ENCODE results near the gene IKZF2.

Gene IKZF2

GRCh38 chr2:213157242-213157641 is 5.8 kb upstream of the IKZF2 start:
- TF ChIP-seq CTCF (IDR thresholded peaks at IDR 0.05; ENCODE audit: control insufficient read depth, extremely low read depth, insufficient read depth) = no peak
- no peak overlapping the region for H3K4me3 ChIP-seq (ENCODE audit: low read depth, low read length)
- no peak for DNase-seq (ENCODE audit: low read depth)

GRCh38 chr2:213156717-213157116 is 5.3 kb upstream of the IKZF2 start:
- no peak overlapping the region for H3K4me3 ChIP-seq (ENCODE audit: low read depth, low read length)
- no peak for TF ChIP-seq CTCF (IDR thresholded peaks at IDR 0.05; ENCODE audit: control insufficient read depth, extremely low read depth, insufficient read depth)

GRCh38 chr2:213152888-213153287 is 1.5 kb upstream of the IKZF2 start:
- DNase-seq (ENCODE audit: low read depth) = no peak
- no peak for TF ChIP-seq CTCF (IDR thresholded peaks at IDR 0.05; ENCODE audit: control insufficient read depth, extremely low read depth, insufficient read depth)
- H3K4me3 ChIP-seq (ENCODE audit: low read depth, low read length) = no peak overlapping the region

More at GRCh38 chr2:213156717-213157116, 5.3 kb upstream of the IKZF2 start:
- no peak for DNase-seq (ENCODE audit: low read depth)

- no peak for DNase-seq (ENCODE audit: low read depth)
- H3K4me3 ChIP-seq (ENCODE audit: low read depth, low read length) = peak overlapping the region; percentile 60
- peak; percentile 48 for TF ChIP-seq CTCF (IDR thresholded peaks at IDR 0.05; ENCODE audit: control insufficient read depth, extremely low read depth, insufficient read depth)
Observed at GRCh38 chr2:213152065-213152794, 818 bp upstream of the IKZF2 start.

GRCh38 chr2:213150315-213151097 is 906 bp downstream of the IKZF2 start:
- no peak for DNase-seq (ENCODE audit: low read depth)
- H3K4me3 ChIP-seq (ENCODE audit: low read depth, low read length) = peak overlapping the region; percentile 63
- no peak for TF ChIP-seq CTCF (IDR thresholded peaks at IDR 0.05; ENCODE audit: control insufficient read depth, extremely low read depth, insufficient read depth)

- peak overlapping the region; percentile 63 for H3K4me3 ChIP-seq (ENCODE audit: low read depth, low read length)
- no peak for DNase-seq (ENCODE audit: low read depth)
- TF ChIP-seq CTCF (IDR thresholded peaks at IDR 0.05; ENCODE audit: control insufficient read depth, extremely low read depth, insufficient read depth) = no peak
Observed at GRCh38 chr2:213149949-213150314, 1.5 kb downstream of the IKZF2 start.

Measured in LNCaP clone FGC (cell line).